K562 (cell line): ENCODE data around the gene MAB21L1. TPM values are rescaled to one million over a fixed set of nuclear protein-coding genes. Genes with fewer than 3 reads are reported as not detected.

ENCODE experiments used
- ATAC-seq: fragments of 200-7000 bp; cut with Tn5 transposase; 3 replicates; pipeline ENCODE4 v1.9.1; 2020; ENCODE audit warnings: moderate library complexity
- BruUV-seq: library from RNA; stranded (reverse); fragments of 400-500 nt; replicated peaks from 2 replicates; lab custom pipeline; 2021; lab: Mats Ljungman, UMichigan
- CTCF ChIA-PET: fragments of 300-600 bp; formaldehyde crosslinking; extraction: SDS; loops from one replicate; lab custom pipeline; 2021; ENCODE audit warnings: low intra/inter-chr PET ratio; lab: Yijun Ruan, JAX
- POLR2A ChIA-PET: fragments of 300-600, 350-650 bp; sonication (Branson Sonifier 250); formaldehyde crosslinking; extraction: SDS; loops from one replicate; lab custom pipeline; 2021; ENCODE audit warnings: antibody characterized with exemption, inconsistent platforms; lab: Yijun Ruan, JAX
- DNase-seq, 4 experiments: peaks; one replicate each; pipeline versions ENCODE4 v3.0.0 to v3.0.0-alpha.2; 2011 to 2018; ENCODE audit warnings: low spot score in 3 of 4, mixed read lengths in 3 of 4; ENCODE audit errors: extremely low read depth in 1 of 4
- FAIRE-seq: peaks from 2 replicates; lab custom pipeline; 2011; peaks lifted over from hg19 to GRCh38; lab: Jason Lieb, UNC
- H2AFZ ChIP-seq: 2 replicates; pipeline ENCODE4 v1.6.0; 2011; ENCODE audit warnings: low read depth, low read length, control low read depth, inconsistent platforms
- H3K27ac ChIP-seq: fragments of 200-600 bp; 3 replicates; pipeline ENCODE4 v1.8.0; 2011; ENCODE audit warnings: low read depth, mild to moderate bottlenecking, control low read depth, inconsistent platforms, low read length, moderate library complexity, mixed read lengths; ENCODE audit errors: extremely low read depth
- H3K27me3 ChIP-seq, 2 experiments: fragments of 300-600 bp in 1 of 2; 2 replicates in 1 of 2; 3 replicates in 1 of 2; pipeline versions ENCODE4 v1.6.0 to v1.8.0; 2011; ENCODE audit warnings: inconsistent platforms in 2 of 2, low read length in 2 of 2, mild to moderate bottlenecking in 1 of 2, mixed read lengths in 1 of 2, moderate library complexity in 1 of 2; ENCODE audit not compliant: control insufficient read depth in 2 of 2, insufficient read depth in 2 of 2
- H3K36me3 ChIP-seq: fragments of 300-600 bp; 3 replicates; pipeline ENCODE4 v1.8.0; 2011; ENCODE audit warnings: mild to moderate bottlenecking, low read length, inconsistent platforms; ENCODE audit not compliant: control insufficient read depth, insufficient read depth
- H3K4me1 ChIP-seq, 2 experiments: fragments of 200-600 bp in 1 of 2; replicated peaks in 1 of 2; 2 replicates in 1 of 2; 3 replicates in 1 of 2; pipeline versions ENCODE4 v1.5.1 to v1.8.0; 2011; ENCODE audit warnings: inconsistent platforms in 2 of 2, low read length in 2 of 2, mild to moderate bottlenecking in 1 of 2, mixed read lengths in 1 of 2, moderate library complexity in 1 of 2; ENCODE audit not compliant: control insufficient read depth in 2 of 2, insufficient read depth in 2 of 2
- H3K4me2 ChIP-seq: 2 replicates; pipeline ENCODE4 v1.6.1; 2011; ENCODE audit warnings: low read length, control low read depth, inconsistent platforms, mixed read lengths; ENCODE audit not compliant: insufficient read depth
- H3K4me3 ChIP-seq: fragments of 200-600 bp; sonication (generic), shearing (Covaris generic); 2 replicates; pipeline ENCODE4 v1.5.1; 2016; ENCODE audit warnings: control low read depth, inconsistent platforms
- H3K79me2 ChIP-seq: fragments of 200-600 bp; 3 replicates; pipeline ENCODE4 v1.8.0; 2011; ENCODE audit warnings: low read length, inconsistent platforms; ENCODE audit not compliant: control insufficient read depth, insufficient read depth
- H3K9ac ChIP-seq, 2 experiments: 2 replicates each; pipeline versions ENCODE4 v1.6.0 to v1.6.1; 2011; ENCODE audit warnings: low read depth in 2 of 2, low read length in 2 of 2, control low read depth in 1 of 2, inconsistent platforms in 1 of 2, mild to moderate bottlenecking in 1 of 2, mixed read lengths in 1 of 2; ENCODE audit not compliant: insufficient read depth in 1 of 2
- H3K9me1 ChIP-seq: one replicate; pipeline ENCODE4 v1.6.0; 2011; ENCODE audit warnings: inconsistent platforms, mild to moderate bottlenecking, low read length, moderate library complexity; ENCODE audit not compliant: control insufficient read depth, insufficient read depth
- H3K9me3 ChIP-seq: replicated peaks from 2 replicates; pipeline ENCODE4 v1.5.1; 2011; ENCODE audit warnings: low read depth, low read length, inconsistent platforms; ENCODE audit not compliant: control insufficient read depth, insufficient read depth
- H4K20me1 ChIP-seq: replicated peaks from 2 replicates; pipeline ENCODE4 v1.6.1; 2011; ENCODE audit warnings: low read length, inconsistent platforms, mixed read lengths; ENCODE audit not compliant: control insufficient read depth, insufficient read depth
- HMG20B ChIP-seq: fragments of 250-450 bp; sonication (Bioruptor Pico); IDR thresholded peaks from 2 replicates; pipeline ENCODE4 v1.5.0; 2021; ENCODE audit warnings: mild to moderate bottlenecking
- MNT ChIP-seq, 2 experiments: fragments of 450-650 bp; conservative IDR thresholded peaks; 2 replicates each; pipeline ENCODE4 v1.6.1; 2017; ENCODE audit warnings: mild to moderate bottlenecking in 2 of 2, moderate library complexity in 2 of 2
- PRPF4 ChIP-seq: fragments of 200-400 bp; formaldehyde crosslinking; IDR thresholded peaks from one replicate; pipeline ENCODE4 v1.6.1; 2017; ENCODE audit warnings: low read length, low read depth, mild to moderate bottlenecking; ENCODE audit not compliant: insufficient read depth, poor library complexity, severe bottlenecking
- TEAD4 ChIP-seq, 2 experiments: sonication (generic) in 1 of 2; formaldehyde crosslinking in 1 of 2; IDR thresholded peaks; 2 replicates each; pipeline versions ENCODE4 v1.6.1 to v1.8.0; 2012 to 2022; ENCODE audit warnings: borderline replicate concordance in 1 of 2, inconsistent platforms in 1 of 2, low read length in 1 of 2, mild to moderate bottlenecking in 1 of 2, missing genetic modification reagents in 1 of 2
- ZFP30 ChIP-seq: fragments of 250-450 bp; sonication (Bioruptor Pico); IDR thresholded peaks from 2 replicates; pipeline ENCODE4 v1.8.0; 2022; ENCODE audit warnings: moderate library complexity, mild to moderate bottlenecking, inconsistent platforms, borderline replicate concordance
- ZNF24 ChIP-seq: fragments of 450-650 bp; IDR thresholded peaks from 2 replicates; pipeline ENCODE4 v1.6.1; 2016
- WGBS: fragments of 100-300 bp; shearing (Covaris generic); methylation state at CpG from one replicate; pipeline ENCODE4 v1.1.6; 2016; ENCODE audit warnings: low coverage, mixed read lengths; ENCODE audit not compliant: insufficient coverage; ENCODE audit errors: missing lambda C conversion rate; 5-methylcytosine and 5-hydroxymethylcytosine counted together
- in situ Hi-C: fragments of 300-500 bp; cut with MboI; formaldehyde crosslinking; loops from 4 replicates; pipeline ENCODE4 v1.15.0; 2018; ENCODE audit warnings: inconsistent platforms, mixed read lengths
- intact Hi-C: fragments of 100-400 bp; cut with micrococcal nuclease; formaldehyde crosslinking; loops from 2 replicates; pipeline ENCODE4 v1.14.2; 2022
- polyA plus RNA-seq, 8 experiments: library from polyadenylated mRNA; depleted of rRNA in 4 of 8; stranded (reverse) in 5 of 8; unstranded in 3 of 8; fragments of >200 nt; fragmentation: Nextera tagmentation in 2 of 8; fragmentation: Illumina TruSeq in 1 of 8; extraction: Ambion mirVana in 2 of 8; extraction: Trizol in 1 of 8; gene quantifications; 2 replicates each; pipeline versions ENCODE4 v1.2.1 to v1.2.3, GENCODE V29; 2011 to 2014; ENCODE audit warnings: inconsistent platforms in 1 of 8, missing spikeins in 1 of 8
- total RNA-seq, 7 experiments: library from RNA; depleted of rRNA in 6 of 7; stranded (reverse); fragments of >200 nt in 6 of 7; fragmentation: Illumina TruSeq in 2 of 7; extraction: Trizol in 2 of 7; gene quantifications; 2 replicates each; pipeline versions ENCODE4 v1.2.1 to v1.2.3, GENCODE V29; 2011 to 2021; ENCODE audit warnings: low replicate concordance in 1 of 7
- TF ChIP-seq, protein P1 (sequence below), 3 experiments: fragments of 200-800 bp in 1 of 3; sonication (Bioruptor generic) in 1 of 3; sonication (generic) in 1 of 3; formaldehyde crosslinking in 1 of 3; IDR thresholded peaks; 2 replicates each; pipeline versions ENCODE4 v1.6.1 to v1.8.0; 2016 to 2022; ENCODE audit warnings: mild to moderate bottlenecking in 2 of 3, missing compliant biosample characterization in 2 of 3, missing genetic modification characterization in 2 of 3, missing genetic modification reagents in 1 of 3
- TF ChIP-seq, protein P2 (sequence below): fragments of 250-450 bp; sonication (Bioruptor Pico); IDR thresholded peaks from 2 replicates; pipeline ENCODE4 v1.5.0; 2020; ENCODE audit warnings: mild to moderate bottlenecking, borderline replicate concordance
- TF ChIP-seq, protein P3 (sequence below): fragments of 450-650 bp; formaldehyde crosslinking; IDR thresholded peaks from 2 replicates; pipeline ENCODE4 v1.4.0; 2022; ENCODE audit warnings: missing genetic modification characterization

The MAB21L1 gene
- total and polyA plus RNA-seq, 9 of the 15 experiments (the other 6 are each of a cell fraction or from before 2014, with no cell fraction given), result not detected

DNA sequence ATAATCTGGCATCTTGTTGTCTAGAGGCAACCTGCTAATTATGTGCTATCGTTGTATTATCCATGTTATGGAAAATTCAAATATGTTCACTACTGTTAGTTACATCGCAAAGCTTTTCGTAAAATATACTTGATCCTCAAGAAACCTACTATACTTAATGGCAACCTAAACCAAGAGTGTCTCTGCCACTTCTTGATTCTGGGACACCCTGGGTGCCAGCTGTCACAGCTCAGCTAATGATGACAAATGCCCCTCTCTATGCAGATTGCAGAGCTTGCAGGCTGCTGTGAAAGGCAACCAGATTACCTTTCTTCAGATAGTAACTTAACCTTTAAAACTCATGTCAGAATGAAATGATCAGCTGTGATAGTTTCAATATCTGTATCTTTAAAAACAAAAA lies 8.9 kb upstream of the MAB21L1 start:
- Histone ChIP-seq H4K20me1 (no peaks in the 10 kb centered on the region), H3K9ac (no peak overlapping the region), H3K27ac (no peak overlapping the region), H2AFZ (no peak overlapping the region), H3K4me3 (no peak overlapping the region), H3K4me2 (no peak overlapping the region), H3K27me3 (no peaks in the 10 kb centered on the region), H3K9me3 (no peaks in the 10 kb centered on the region), H3K36me3 (no peaks in the 10 kb centered on the region), H3K9me1 (no peaks in the 10 kb centered on the region), H3K79me2 (no peaks in the 10 kb centered on the region), H3K4me1 (no peaks in the 10 kb centered on the region)
- ChIA-PET CTCF (no interaction called here), POLR2A (no interaction called here)
- FAIRE-seq (no peak), DNase-seq (no peak), ATAC-seq (no peak)
- in situ Hi-C loops (no loop called here), intact Hi-C loops (no loop called here)
- TF ChIP-seq HMG20B (CRISPR knock-in tag) (no peak), ZNF24 (no peak), TEAD4 (IDR thresholded peaks at IDR 0.05; ENCODE audit: low read length) (no peak), TEAD4 (CRISPR knock-in tag; IDR thresholded peaks at IDR 0.05; ENCODE audit: borderline replicate concordance) (no peak)
- TF ChIP-seq, protein P1, sequence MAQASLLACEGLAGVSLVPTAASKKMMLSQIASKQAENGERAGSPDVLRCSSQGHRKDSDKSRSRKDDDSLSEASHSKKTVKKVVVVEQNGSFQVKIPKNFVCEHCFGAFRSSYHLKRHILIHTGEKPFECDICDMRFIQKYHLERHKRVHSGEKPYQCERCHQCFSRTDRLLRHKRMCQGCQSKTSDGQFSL (CRISPR knock-in tag; IDR thresholded peaks at IDR 0.05), result no peak
- TF ChIP-seq, protein P1 (tag; IDR thresholded peaks at IDR 0.05), result no peak
- WGBS, result 3% methylated on average over 3 of the region's 3 CpGs
- BruUV-seq, result no TSS peak

DNA sequence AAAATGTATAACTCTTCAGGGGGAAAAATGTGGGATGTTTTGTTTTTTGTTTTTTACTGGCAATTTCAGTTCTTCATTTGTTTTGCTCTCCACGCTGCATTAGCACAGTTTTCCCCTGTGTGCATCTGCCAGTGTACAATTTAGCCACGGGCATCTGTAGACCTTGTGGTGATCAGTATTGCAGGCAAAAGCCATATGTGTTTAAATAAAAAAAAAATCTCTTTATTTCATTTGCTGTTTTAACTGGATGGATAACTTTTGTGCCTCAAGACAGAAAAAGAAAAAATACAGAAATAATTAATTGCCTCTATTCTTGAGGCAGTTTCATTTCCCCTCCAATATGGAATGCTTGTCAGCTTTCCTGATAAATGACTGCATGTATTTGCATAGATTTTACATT lies 7.9 kb upstream of the MAB21L1 start:
- ATAC-seq, result no peak
- Histone ChIP-seq H3K36me3 (no peaks in the 10 kb centered on the region), H3K9me1 (no peaks in the 10 kb centered on the region), H3K4me2 (no peak overlapping the region), H3K27ac (no peak overlapping the region), H3K4me1 (no peaks in the 10 kb centered on the region), H4K20me1 (no peaks in the 10 kb centered on the region), H3K9me3 (no peaks in the 10 kb centered on the region), H3K9ac (no peak overlapping the region), H3K4me3 (no peak overlapping the region), H3K27me3 (no peaks in the 10 kb centered on the region), H3K79me2 (no peaks in the 10 kb centered on the region), H2AFZ (no peak overlapping the region)
- intact Hi-C loops, result no loop called here
- FAIRE-seq, result no peak
- in situ Hi-C loops, result no loop called here
- POLR2A ChIA-PET, result no interaction called here
- BruUV-seq, result no TSS peak
- WGBS, result 0% methylated on average over 1 of the region's 2 CpGs
- DNase-seq, result no peak
- CTCF ChIA-PET, result no interaction called here
- TF ChIP-seq, protein P2, sequence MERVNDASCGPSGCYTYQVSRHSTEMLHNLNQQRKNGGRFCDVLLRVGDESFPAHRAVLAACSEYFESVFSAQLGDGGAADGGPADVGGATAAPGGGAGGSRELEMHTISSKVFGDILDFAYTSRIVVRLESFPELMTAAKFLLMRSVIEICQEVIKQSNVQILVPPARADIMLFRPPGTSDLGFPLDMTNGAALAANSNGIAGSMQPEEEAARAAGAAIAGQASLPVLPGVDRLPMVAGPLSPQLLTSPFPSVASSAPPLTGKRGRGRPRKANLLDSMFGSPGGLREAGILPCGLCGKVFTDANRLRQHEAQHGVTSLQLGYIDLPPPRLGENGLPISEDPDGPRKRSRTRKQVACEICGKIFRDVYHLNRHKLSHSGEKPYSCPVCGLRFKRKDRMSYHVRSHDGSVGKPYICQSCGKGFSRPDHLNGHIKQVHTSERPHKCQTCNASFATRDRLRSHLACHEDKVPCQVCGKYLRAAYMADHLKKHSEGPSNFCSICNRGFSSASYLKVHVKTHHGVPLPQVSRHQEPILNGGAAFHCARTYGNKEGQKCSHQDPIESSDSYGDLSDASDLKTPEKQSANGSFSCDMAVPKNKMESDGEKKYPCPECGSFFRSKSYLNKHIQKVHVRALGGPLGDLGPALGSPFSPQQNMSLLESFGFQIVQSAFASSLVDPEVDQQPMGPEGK (CRISPR knock-in tag), result no peak
- TF ChIP-seq ZFP30 (CRISPR knock-in tag) (no peak), MNT (conservative IDR thresholded peaks at IDR 0.05) (no peak), PRPF4 (no peak)
- TF ChIP-seq, protein P3, sequence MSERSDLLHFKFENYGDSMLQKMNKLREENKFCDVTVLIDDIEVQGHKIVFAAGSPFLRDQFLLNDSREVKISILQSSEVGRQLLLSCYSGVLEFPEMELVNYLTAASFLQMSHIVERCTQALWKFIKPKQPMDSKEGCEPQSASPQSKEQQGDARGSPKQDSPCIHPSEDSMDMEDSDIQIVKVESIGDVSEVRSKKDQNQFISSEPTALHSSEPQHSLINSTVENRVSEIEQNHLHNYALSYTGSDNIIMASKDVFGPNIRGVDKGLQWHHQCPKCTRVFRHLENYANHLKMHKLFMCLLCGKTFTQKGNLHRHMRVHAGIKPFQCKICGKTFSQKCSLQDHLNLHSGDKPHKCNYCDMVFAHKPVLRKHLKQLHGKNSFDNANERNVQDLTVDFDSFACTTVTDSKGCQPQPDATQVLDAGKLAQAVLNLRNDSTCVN (CRISPR knock-in tag), result no peak
